IMR-90 (cell line): Measurements from ENCODE around the gene WIPF2. TPM values are rescaled to one million over a fixed set of nuclear protein-coding genes. Genes with fewer than 3 reads are reported as not detected.

Experiments used
- ATAC-seq: fragments of 200-7000 bp; cut with Tn5 transposase; 2 replicates; pipeline ENCODE4 v1.9.1; 2020; ENCODE audit warnings: low read depth, mild to moderate bottlenecking, moderate library complexity
- BruUV-seq: library from RNA; stranded (reverse); fragments of 400-500 nt; replicated peaks from 2 replicates; lab custom pipeline; 2021; lab: Mats Ljungman, UMichigan
- CTCF ChIA-PET: fragments of 300-600 bp; formaldehyde crosslinking; extraction: SDS; loops from one replicate; lab custom pipeline; 2021; ENCODE audit warnings: antibody characterized with exemption; lab: Yijun Ruan, JAX
- POLR2A ChIA-PET: fragments of 300-600 bp; sonication (Branson Sonifier 250); formaldehyde crosslinking; loops from one replicate; lab custom pipeline; 2022; ENCODE audit warnings: antibody characterized with exemption; ENCODE audit not compliant: unreplicated experiment; lab: Charles Lee
- DNase-seq: peaks from one replicate; pipeline ENCODE4 v3.0.0; 2013
- H2AFZ ChIP-seq: replicated peaks from 2 replicates; pipeline ENCODE3; 2013; ENCODE audit warnings: low read length, mild to moderate bottlenecking; ENCODE audit not compliant: poor library complexity
- H2AK5ac ChIP-seq: 2 replicates; pipeline ENCODE4 v1.6.1; 2013; ENCODE audit warnings: low read depth, low read length, inconsistent platforms
- H2AK9ac ChIP-seq: replicated peaks from 2 replicates; pipeline ENCODE3; 2013; ENCODE audit warnings: mild to moderate bottlenecking, low read depth, low read length, moderate library complexity; ENCODE audit not compliant: poor library complexity
- H2BK120ac ChIP-seq: 2 replicates; pipeline ENCODE4 v1.6.1; 2013; ENCODE audit warnings: low read depth, low read length, inconsistent platforms
- H2BK15ac ChIP-seq: 3 replicates; pipeline ENCODE4 v1.6.1; 2013; ENCODE audit warnings: low read depth, low read length, inconsistent platforms
- H2BK20ac ChIP-seq: 2 replicates; pipeline ENCODE4 v1.6.1; 2013; ENCODE audit warnings: low read depth, mild to moderate bottlenecking, inconsistent platforms, low read length, moderate library complexity
- H2BK5ac ChIP-seq: 2 replicates; pipeline ENCODE4 v1.6.1; 2013; ENCODE audit warnings: mild to moderate bottlenecking, low read depth, low read length, inconsistent platforms; ENCODE audit not compliant: poor library complexity, severe bottlenecking
- H3K14ac ChIP-seq: replicated peaks from 2 replicates; pipeline ENCODE4 v1.6.1; 2013; ENCODE audit warnings: low read depth, low read length, inconsistent platforms
- H3K18ac ChIP-seq: 2 replicates; pipeline ENCODE4 v1.6.1; 2013; ENCODE audit warnings: low read depth, low read length, control low read depth
- H3K23ac ChIP-seq: 2 replicates; pipeline ENCODE4 v1.6.1; 2013; ENCODE audit warnings: low read depth, low read length, inconsistent platforms
- H3K27ac ChIP-seq: 2 replicates; pipeline ENCODE4 v1.5.1; 2013; ENCODE audit warnings: mild to moderate bottlenecking, control low read depth, low read length; ENCODE audit not compliant: insufficient read depth
- H3K27me3 ChIP-seq: 2 replicates; pipeline ENCODE4 v1.6.1; 2013; ENCODE audit warnings: low read length; ENCODE audit not compliant: control insufficient read depth, insufficient read depth
- H3K36me3 ChIP-seq: 2 replicates; pipeline ENCODE4 v1.6.1; 2013; ENCODE audit warnings: low read length, mixed read lengths; ENCODE audit not compliant: control insufficient read depth, insufficient read depth
- H3K4ac ChIP-seq: 2 replicates; pipeline ENCODE4 v1.6.1; 2013; ENCODE audit warnings: low read depth, low read length, inconsistent platforms
- H3K4me1 ChIP-seq: 2 replicates; pipeline ENCODE4 v1.6.1; 2013; ENCODE audit warnings: low read length, mixed read lengths; ENCODE audit not compliant: control insufficient read depth, insufficient read depth
- H3K4me2 ChIP-seq: 2 replicates; pipeline ENCODE4 v1.6.1; 2013; ENCODE audit warnings: low read depth, mild to moderate bottlenecking, control low read depth, low read length, moderate library complexity
- H3K4me3 ChIP-seq: 2 replicates; pipeline ENCODE4 v1.5.1; 2013; ENCODE audit warnings: low read depth, mild to moderate bottlenecking, control low read depth, low read length, moderate library complexity; ENCODE audit not compliant: insufficient read depth
- H3K56ac ChIP-seq: 2 replicates; pipeline ENCODE4 v1.6.1; 2013; ENCODE audit warnings: low read length, inconsistent platforms; ENCODE audit not compliant: insufficient read depth; ENCODE audit errors: extremely low read depth
- H3K79me1 ChIP-seq, 2 experiments: 2 replicates each; pipeline ENCODE4 v1.6.1; 2013; ENCODE audit warnings: low read length in 2 of 2, inconsistent platforms in 1 of 2, low read depth in 1 of 2
- H3K9ac ChIP-seq: 2 replicates; pipeline ENCODE4 v1.6.1; 2013; ENCODE audit warnings: low read depth, low read length, control low read depth
- H3K9me1 ChIP-seq: 2 replicates; pipeline ENCODE4 v1.6.1; 2013; ENCODE audit warnings: low read length, inconsistent platforms; ENCODE audit not compliant: insufficient read depth
- H3K9me3 ChIP-seq: 2 replicates; pipeline ENCODE4 v1.6.1; 2013; ENCODE audit warnings: low read length; ENCODE audit not compliant: control insufficient read depth, insufficient read depth
- H4K20me1 ChIP-seq: 2 replicates; pipeline ENCODE4 v1.6.1; 2013; ENCODE audit warnings: low read length, inconsistent platforms; ENCODE audit not compliant: insufficient read depth
- H4K5ac ChIP-seq: 2 replicates; pipeline ENCODE4 v1.6.1; 2013; ENCODE audit warnings: mild to moderate bottlenecking, low read depth, low read length, control low read depth
- H4K8ac ChIP-seq, 2 experiments: 2 replicates each; pipeline ENCODE4 v1.6.1; 2013; ENCODE audit warnings: low read depth in 2 of 2, low read length in 2 of 2, control low read depth in 1 of 2, inconsistent platforms in 1 of 2
- H4K91ac ChIP-seq: 2 replicates; pipeline ENCODE4 v1.6.1; 2013; ENCODE audit warnings: low read depth, low read length, inconsistent platforms; ENCODE audit not compliant: insufficient read depth
- BHLHE40 ChIP-seq: fragments of 150-350 bp; IDR thresholded peaks from 2 replicates; pipeline ENCODE4 v1.6.1; 2016; ENCODE audit warnings: mild to moderate bottlenecking, low read depth, low read length
- CEBPB ChIP-seq: IDR thresholded peaks from 2 replicates; pipeline ENCODE4 v1.6.1; 2012; ENCODE audit warnings: low read depth, low read length, improper control_type of control experiment
- CHD1 ChIP-seq: IDR thresholded peaks from 2 replicates; pipeline ENCODE4 v1.6.1; 2012; ENCODE audit warnings: low read depth, low read length, improper control_type of control experiment
- FOS ChIP-seq: fragments of 150-350 bp; IDR thresholded peaks from 2 replicates; pipeline ENCODE4 v1.6.1; 2016; ENCODE audit warnings: low read depth, low read length
- NFE2L2 ChIP-seq: fragments of 150-350 bp; IDR thresholded peaks from 2 replicates; pipeline ENCODE4 v1.6.1; 2016; ENCODE audit warnings: low read depth, mild to moderate bottlenecking, low read length
- RAD21 ChIP-seq: IDR thresholded peaks from 2 replicates; pipeline ENCODE4 v1.6.1; 2012; ENCODE audit warnings: low read length, improper control_type of control experiment
- RCOR1 ChIP-seq: IDR thresholded peaks from 2 replicates; pipeline ENCODE4 v1.6.1; 2012; ENCODE audit warnings: mild to moderate bottlenecking, low read length, improper control_type of control experiment; ENCODE audit not compliant: insufficient replicate concordance
- RFX5 ChIP-seq: IDR thresholded peaks from 2 replicates; pipeline ENCODE4 v1.8.0; 2012; ENCODE audit warnings: low read depth, mild to moderate bottlenecking, low read length, moderate library complexity
- SMC3 ChIP-seq: fragments of 150-350 bp; IDR thresholded peaks from 2 replicates; pipeline ENCODE4 v1.6.1; 2016; ENCODE audit warnings: low read depth, mild to moderate bottlenecking, antibody characterized with exemption, low read length, moderate library complexity
- WGBS, 2 experiments: methylation state at CpG; one replicate each; pipeline versions ENCODE4 v1.1.5 to v1.1.7; 2013; ENCODE audit warnings: missing lambda C conversion rate in 2 of 2; ENCODE audit not compliant: insufficient read length in 1 of 2; ENCODE audit errors: extremely low coverage in 2 of 2; 5-methylcytosine and 5-hydroxymethylcytosine counted together
- dilution Hi-C: fragments of 300-500 bp; cut with HindIII; formaldehyde crosslinking; loops from one replicate; pipeline ENCODE4 v1.14.3; 2018; ENCODE audit warnings: low sequenced_read_pairs; ENCODE audit not compliant: unreplicated experiment
- in situ Hi-C: fragments of 300-500 bp; cut with MboI; formaldehyde crosslinking; loops from 3 replicates; pipeline ENCODE4 v1.14.3; 2019; ENCODE audit warnings: low sequenced_read_pairs, inconsistent platforms, mixed read lengths
- intact Hi-C: fragments of 100-400 bp; cut with micrococcal nuclease; formaldehyde crosslinking; loops from 2 replicates; pipeline ENCODE4 v1.10.0; 2022
- polyA plus RNA-seq, 3 experiments: library from polyadenylated mRNA; depleted of rRNA; stranded (reverse); fragments of >200 nt; gene quantifications; 2 replicates each; pipeline ENCODE4 v1.2.3, GENCODE V29; 2012; ENCODE audit warnings: low replicate concordance in 1 of 3
- total RNA-seq: library from RNA; depleted of rRNA; stranded (reverse); fragments of >200 nt; gene quantifications from 2 replicates; pipeline ENCODE4 v1.2.3, GENCODE V29; 2012
- TF ChIP-seq, protein P1 (sequence below): fragments of 150-350 bp; IDR thresholded peaks from 2 replicates; pipeline ENCODE4 v1.6.1; 2016; ENCODE audit warnings: low read depth, mild to moderate bottlenecking, low read length, moderate library complexity, borderline replicate concordance
- TF ChIP-seq, protein P2 (sequence below): fragments of 150-350 bp; IDR thresholded peaks from 2 replicates; pipeline ENCODE4 v1.6.1; 2017; ENCODE audit warnings: mild to moderate bottlenecking, antibody characterized with exemption, low read length, low read depth
- TF ChIP-seq, protein P3 (sequence below): conservative IDR thresholded peaks from 2 replicates; pipeline ENCODE4 v1.5.1; 2012; ENCODE audit warnings: mild to moderate bottlenecking, low read depth, low read length, improper control_type of control experiment

The WIPF2 gene
- total and polyA plus RNA-seq, 2 of the 4 experiments (the other 2 are of a cell fraction) = 2.0 to 8.9 TPM

DNA sequence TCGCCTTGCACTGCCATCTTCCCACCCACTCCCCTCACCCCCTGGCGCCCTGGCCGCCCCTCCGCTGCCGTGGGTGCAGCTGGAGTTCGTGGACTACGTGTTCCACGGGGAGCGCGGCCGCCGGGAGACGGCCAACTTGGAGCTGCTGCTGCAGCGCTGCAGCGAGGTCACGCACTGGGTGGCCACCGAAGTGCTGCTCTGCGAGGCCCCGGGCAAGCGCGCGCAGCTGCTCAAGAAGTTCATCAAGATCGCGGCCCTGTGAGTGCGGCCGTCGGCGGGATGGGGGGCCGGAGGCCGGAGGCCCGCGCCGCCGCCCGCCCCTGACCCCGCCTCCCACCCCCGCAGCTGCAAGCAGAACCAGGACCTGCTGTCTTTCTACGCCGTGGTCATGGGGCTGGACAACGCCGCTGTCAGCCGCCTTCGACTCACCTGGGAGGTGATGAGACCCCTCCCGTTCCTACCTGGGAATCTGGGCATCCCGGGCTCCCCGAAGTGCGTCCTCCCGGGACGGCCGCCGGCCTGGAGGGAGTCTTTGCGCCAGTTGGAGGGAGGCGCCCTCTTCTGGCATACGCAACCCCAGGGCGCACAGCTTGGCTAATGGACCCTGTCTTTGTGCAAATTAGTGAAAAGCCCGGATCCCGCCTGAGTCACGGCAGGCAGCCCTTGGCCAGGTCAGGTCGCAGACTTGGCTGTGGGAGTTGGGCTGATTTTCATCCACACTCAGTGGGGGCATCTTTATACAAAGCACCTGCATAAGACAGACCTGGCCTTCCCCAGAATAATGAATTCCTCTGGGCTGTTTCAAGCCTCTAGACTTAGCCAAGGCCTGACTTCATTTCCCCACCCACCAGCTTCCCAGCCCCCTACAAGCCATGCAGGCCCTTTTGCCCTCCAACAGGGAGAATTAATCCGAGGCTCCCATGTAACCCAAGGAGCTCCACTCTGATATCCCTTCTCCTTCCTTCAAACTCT, 27.6 kb upstream of the WIPF2 start:
- Histone ChIP-seq H3K36me3 (peaks cover 5% of the 10 kb centered on the region; the same call in 1 of the 2 replicates), H3K14ac (no peak overlapping the region), H3K79me1 (no peaks in the 10 kb centered on the region), H4K8ac (peak overlapping the region in 1 of 2 experiments; percentile 67; a peak in 1 of 4 replicates), H3K56ac (no peak overlapping the region), H3K27ac (peak overlapping the region; percentile 48; the same call in 1 of the 2 replicates), H2AFZ (peak overlapping the region; percentile 94), H2BK5ac (peak overlapping the region; percentile 12), H2AK9ac (peak overlapping the region; percentile 62), H3K9ac (peak overlapping the region; percentile 61), H4K91ac (no peak overlapping the region; the same call in 1 of the 2 replicates), H3K4me1 (peaks cover 7% of the 10 kb centered on the region; the same call in 1 of the 2 replicates), H3K4ac (no peak overlapping the region), H2AK5ac (no peak overlapping the region), H3K4me3 (peak overlapping the region; percentile 79), H4K20me1 (no peaks in the 10 kb centered on the region), H3K18ac (no peak overlapping the region), H3K9me1 (no peaks in the 10 kb centered on the region; the same call in 1 of the 2 replicates), H2BK20ac (no peak overlapping the region), H3K27me3 (no peaks in the 10 kb centered on the region), H3K23ac (no peak overlapping the region), H2BK120ac (peak overlapping the region; percentile 24; the same call in 1 of the 2 replicates), H3K4me2 (peak overlapping the region; percentile 93), H2BK15ac (no peak overlapping the region), H4K5ac (no peak overlapping the region), H3K9me3 (no peaks in the 10 kb centered on the region)
- in situ Hi-C loops = no loop called here
- dilution Hi-C loops = no loop called here
- intact Hi-C loops = no loop called here
- ATAC-seq (peak; percentile 93), DNase-seq (peak; percentile 76)
- ChIA-PET POLR2A (no interaction called here), CTCF (interaction anchor here (0.5 to 2.2 kb wide), 6 partner anchors 11 to 99 kb away, joined by 3 to 10 read pairs (median 7); no protein-coding TSS in a partner anchor)
- 0% methylated on average over 4 of the region's 60 CpGs; no CpG with 5 or more reads in 1 of the 2 experiments for WGBS, 2 experiments
- no TSS peak for BruUV-seq
- no peak for TF ChIP-seq RCOR1
- TF ChIP-seq SMC3 = peak; percentile 65
- TF ChIP-seq, protein P1, sequence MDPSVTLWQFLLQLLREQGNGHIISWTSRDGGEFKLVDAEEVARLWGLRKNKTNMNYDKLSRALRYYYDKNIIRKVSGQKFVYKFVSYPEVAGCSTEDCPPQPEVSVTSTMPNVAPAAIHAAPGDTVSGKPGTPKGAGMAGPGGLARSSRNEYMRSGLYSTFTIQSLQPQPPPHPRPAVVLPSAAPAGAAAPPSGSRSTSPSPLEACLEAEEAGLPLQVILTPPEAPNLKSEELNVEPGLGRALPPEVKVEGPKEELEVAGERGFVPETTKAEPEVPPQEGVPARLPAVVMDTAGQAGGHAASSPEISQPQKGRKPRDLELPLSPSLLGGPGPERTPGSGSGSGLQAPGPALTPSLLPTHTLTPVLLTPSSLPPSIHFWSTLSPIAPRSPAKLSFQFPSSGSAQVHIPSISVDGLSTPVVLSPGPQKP = no peak
- no peak for TF ChIP-seq NFE2L2
- TF ChIP-seq CHD1 = no peak
- no peak for TF ChIP-seq CEBPB
- TF ChIP-seq, protein P2, sequence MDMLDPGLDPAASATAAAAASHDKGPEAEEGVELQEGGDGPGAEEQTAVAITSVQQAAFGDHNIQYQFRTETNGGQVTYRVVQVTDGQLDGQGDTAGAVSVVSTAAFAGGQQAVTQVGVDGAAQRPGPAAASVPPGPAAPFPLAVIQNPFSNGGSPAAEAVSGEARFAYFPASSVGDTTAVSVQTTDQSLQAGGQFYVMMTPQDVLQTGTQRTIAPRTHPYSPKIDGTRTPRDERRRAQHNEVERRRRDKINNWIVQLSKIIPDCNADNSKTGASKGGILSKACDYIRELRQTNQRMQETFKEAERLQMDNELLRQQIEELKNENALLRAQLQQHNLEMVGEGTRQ = no peak
- TF ChIP-seq, protein P3, sequence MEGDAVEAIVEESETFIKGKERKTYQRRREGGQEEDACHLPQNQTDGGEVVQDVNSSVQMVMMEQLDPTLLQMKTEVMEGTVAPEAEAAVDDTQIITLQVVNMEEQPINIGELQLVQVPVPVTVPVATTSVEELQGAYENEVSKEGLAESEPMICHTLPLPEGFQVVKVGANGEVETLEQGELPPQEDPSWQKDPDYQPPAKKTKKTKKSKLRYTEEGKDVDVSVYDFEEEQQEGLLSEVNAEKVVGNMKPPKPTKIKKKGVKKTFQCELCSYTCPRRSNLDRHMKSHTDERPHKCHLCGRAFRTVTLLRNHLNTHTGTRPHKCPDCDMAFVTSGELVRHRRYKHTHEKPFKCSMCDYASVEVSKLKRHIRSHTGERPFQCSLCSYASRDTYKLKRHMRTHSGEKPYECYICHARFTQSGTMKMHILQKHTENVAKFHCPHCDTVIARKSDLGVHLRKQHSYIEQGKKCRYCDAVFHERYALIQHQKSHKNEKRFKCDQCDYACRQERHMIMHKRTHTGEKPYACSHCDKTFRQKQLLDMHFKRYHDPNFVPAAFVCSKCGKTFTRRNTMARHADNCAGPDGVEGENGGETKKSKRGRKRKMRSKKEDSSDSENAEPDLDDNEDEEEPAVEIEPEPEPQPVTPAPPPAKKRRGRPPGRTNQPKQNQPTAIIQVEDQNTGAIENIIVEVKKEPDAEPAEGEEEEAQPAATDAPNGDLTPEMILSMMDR = peak; percentile 80
- peak; percentile 63 for TF ChIP-seq RAD21
- TF ChIP-seq FOS = 0 out of 2 replicates have a peak, but pooled peaks have one; percentile 2
- TF ChIP-seq RFX5 = no peak
- no peak for TF ChIP-seq BHLHE40
